Measurements from ENCODE around the gene PRELP.

DNA sequence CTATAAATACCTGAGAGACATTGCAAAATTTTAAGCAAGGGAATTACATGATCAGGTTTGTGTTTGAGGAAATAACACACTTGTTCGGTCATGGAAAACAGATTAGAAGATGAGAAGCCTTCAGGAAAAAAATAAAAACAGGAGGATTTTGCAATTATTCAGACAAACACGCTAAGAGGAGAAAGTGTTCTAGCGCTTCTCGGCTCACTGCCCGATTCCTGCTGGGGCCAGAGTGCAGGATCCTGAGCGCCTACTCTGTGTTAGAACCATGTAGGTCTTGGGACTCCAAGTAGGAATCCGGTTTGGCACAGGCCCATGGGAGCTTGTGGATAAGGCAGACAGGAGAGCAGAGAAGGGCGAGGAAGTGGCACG is 8.1 kb upstream of the PRELP start:
- TF ChIP-seq POLR2AphosphoS5 (IDR thresholded peaks at IDR 0.05; ENCODE audit: low read depth, low read length) (no peak), TAF1 (IDR thresholded peaks at IDR 0.05; ENCODE audit: borderline replicate concordance, insufficient read depth, low read length) (no peak), SIN3A (IDR thresholded peaks at IDR 0.05; ENCODE audit: borderline replicate concordance, insufficient read depth, low read length) (no peak)
- TF ChIP-seq, protein P1, sequence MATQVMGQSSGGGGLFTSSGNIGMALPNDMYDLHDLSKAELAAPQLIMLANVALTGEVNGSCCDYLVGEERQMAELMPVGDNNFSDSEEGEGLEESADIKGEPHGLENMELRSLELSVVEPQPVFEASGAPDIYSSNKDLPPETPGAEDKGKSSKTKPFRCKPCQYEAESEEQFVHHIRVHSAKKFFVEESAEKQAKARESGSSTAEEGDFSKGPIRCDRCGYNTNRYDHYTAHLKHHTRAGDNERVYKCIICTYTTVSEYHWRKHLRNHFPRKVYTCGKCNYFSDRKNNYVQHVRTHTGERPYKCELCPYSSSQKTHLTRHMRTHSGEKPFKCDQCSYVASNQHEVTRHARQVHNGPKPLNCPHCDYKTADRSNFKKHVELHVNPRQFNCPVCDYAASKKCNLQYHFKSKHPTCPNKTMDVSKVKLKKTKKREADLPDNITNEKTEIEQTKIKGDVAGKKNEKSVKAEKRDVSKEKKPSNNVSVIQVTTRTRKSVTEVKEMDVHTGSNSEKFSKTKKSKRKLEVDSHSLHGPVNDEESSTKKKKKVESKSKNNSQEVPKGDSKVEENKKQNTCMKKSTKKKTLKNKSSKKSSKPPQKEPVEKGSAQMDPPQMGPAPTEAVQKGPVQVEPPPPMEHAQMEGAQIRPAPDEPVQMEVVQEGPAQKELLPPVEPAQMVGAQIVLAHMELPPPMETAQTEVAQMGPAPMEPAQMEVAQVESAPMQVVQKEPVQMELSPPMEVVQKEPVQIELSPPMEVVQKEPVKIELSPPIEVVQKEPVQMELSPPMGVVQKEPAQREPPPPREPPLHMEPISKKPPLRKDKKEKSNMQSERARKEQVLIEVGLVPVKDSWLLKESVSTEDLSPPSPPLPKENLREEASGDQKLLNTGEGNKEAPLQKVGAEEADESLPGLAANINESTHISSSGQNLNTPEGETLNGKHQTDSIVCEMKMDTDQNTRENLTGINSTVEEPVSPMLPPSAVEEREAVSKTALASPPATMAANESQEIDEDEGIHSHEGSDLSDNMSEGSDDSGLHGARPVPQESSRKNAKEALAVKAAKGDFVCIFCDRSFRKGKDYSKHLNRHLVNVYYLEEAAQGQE (IDR thresholded peaks at IDR 0.05; ENCODE audit: insufficient read depth in 1 of 2, low read depth in 2 of 2, low read length in 2 of 2): no peak
